GM12875 (cell line): ENCODE results near the gene PPT2.

ENCODE experiments used
- H3K4me3 ChIP-seq: one replicate; pipeline ENCODE4 v1.5.1; 2011; ENCODE audit warnings: low read depth, low read length, control low read depth
- CTCF ChIP-seq: IDR thresholded peaks from 2 replicates; pipeline ENCODE4 v1.5.1; 2011; ENCODE audit warnings: low read depth, mild to moderate bottlenecking, control low read depth, inconsistent platforms, low read length, moderate library complexity, borderline replicate concordance; ENCODE audit not compliant: insufficient read depth

The PPT2 gene

DNA sequence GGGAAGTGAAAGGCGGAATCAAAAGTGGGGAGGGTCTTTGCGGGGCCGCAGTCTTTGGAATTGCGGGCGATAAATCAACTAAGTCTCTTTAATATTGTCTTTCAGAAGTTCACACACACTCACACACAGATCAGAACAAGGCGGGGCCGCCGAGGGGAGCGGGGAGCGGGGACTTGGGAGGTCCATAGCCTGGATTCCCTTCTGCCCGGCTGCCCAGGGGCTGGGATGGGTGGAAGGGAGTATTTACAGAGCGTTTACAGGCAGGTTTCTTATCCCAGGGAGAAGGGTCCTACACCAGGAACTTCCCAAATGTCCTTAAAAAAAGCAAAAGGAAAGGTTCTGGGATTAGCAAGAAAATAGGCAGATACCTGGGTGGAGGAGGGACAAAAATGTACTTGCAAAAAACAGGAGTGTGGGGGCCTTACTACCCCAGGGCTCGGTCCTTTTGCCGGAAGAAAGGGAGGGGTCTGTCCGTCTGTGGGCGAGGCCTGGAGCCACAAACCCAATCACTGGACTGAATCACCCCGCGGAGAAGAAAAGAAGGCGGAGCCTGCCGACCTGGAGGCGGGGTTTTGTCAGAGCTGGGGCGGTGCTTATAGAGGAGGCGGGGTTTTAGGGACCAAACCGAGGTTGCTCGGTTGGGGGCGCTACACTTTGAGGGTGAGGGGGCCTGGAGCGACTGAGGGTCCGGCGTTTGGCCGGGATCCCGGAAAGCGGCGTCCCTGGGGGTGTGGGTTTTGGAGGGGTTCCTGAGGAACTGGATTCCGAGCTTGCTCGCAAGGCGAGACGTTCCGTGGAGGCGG is 5.5 kb upstream of the PPT2 start:
- no peak overlapping the region for H3K4me3 ChIP-seq
- TF ChIP-seq CTCF, result no peak

DNA sequence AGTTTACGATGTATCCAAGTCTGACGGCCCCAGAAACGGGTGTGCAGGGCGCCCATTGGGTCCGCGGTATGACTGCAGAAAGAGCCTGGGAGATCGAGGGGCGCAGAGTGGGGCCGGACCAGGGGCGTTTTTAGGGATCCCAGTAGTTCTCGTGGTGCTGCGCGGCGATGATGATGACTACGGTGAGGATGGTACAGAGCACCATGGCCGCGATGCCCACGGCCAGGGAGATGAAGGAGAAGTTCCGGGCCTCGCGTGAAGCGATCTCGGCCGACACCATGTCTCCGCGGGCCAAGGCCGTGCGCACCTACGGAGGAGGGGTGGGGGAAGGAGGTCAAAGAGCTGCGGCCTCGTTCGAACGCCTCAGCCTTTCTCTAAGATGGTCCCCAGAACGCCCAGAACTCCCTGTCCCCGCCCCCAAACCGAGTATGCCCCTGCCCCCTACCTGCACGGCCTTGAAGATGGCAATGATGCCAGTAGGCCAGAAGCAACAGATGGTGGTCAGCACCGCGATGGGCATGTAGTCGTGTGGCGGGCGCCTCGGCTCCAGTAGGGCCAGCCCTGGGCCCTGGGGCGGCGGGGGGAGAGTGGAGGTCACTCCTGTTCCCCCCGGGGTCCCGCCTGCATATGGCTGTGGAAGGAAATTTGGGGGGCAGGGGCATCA is 4.7 kb upstream of the PPT2 start:
- no peak for TF ChIP-seq CTCF
- no peak overlapping the region for H3K4me3 ChIP-seq

DNA sequence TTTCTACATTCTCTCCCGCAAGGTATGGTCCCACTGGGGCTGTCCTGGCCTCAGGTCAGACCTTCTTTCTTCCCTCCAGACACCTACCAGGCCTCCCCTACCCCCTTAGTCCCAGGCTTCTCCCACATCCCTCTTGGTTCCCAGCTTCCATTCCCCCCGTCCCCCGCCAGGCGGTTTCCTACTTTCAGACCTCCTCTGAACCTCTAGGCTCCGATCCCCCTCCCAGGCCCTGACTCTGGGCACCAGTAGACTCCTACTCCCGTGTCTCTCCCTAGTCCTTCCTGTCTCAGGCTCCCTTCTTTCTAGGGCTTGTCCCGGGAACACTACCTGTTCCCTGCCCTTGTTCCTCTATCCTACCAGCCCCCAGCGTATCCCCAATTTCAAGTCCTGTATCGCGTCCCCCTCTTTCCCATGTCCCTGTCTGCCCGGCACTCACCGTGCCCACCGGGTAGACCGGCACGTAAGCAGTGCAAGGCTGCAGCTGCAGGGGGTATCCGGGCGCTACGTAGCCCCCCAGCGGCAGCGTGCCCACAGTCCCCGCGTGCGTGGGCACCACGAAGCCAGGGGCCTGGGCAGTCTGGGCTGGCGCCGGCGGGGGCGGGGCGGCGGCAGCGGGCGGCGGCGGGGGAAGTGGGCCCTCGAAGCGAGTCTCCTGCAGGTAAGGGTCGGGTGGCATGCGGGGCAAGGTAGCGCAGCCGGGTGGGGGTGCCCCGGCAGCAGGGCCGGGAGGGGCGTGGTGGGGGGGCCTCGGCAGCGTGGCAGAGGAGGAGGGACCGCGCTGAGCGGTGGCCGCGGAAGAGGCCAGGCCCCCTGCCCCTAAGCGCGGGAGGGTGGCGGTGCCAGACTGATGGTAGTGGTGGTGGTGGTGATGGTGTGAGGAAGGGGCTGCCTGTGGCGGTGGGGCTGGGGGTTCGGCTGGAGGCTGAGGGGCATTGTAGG is 3.7 kb upstream of the PPT2 start:
- no peak overlapping the region for H3K4me3 ChIP-seq
- no peak for TF ChIP-seq CTCF

DNA sequence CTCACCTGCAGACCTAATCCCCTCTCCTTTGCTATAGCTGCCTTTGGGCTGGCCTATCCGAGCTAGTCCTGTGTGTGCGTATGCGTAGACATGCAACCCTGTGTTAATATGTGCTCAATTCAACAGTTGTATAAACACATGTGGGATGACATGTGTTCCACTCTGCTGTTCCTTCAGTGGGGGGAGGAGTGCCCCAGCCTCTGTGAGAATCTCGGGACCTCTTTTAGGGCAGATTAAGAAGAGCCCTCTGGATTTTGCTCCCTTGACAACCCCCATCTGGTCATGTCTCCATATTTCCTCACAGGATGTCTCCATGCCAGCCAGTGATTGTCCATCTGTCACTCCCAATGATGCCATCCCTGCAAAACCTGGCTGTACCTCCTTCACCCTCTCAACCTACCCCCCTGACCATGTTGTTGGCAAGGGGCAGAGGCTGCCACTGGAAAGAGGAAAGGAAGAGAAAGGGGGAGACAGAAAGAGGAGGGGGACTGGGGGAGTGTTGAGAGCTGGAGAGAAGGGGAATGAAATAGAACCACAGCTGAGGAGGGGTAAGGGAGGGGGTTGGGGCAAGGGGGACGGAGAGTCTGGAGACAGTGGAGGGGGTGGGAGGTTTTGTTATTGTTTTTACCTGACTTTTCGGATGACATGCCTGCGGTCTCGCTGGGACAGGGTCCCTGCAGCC is 2.6 kb upstream of the PPT2 start:
- TF ChIP-seq CTCF, result no peak
- no peak overlapping the region for H3K4me3 ChIP-seq

- H3K4me3 ChIP-seq, result no peak within 1 kb of the TSS
- TF ChIP-seq CTCF, result no peak
Observed at GRCh38 chr6:32151863-32152768, 1.8 kb upstream of the PPT2 start, which contains the start of gene PRRT1. Gene PRRT1 (minus strand): TSS chr6:32151939. CDS start chr6:32151827, 112 bp downstream.
